CD4-positive, alpha-beta T cell treated with Interleukin-6 at 100 ng/mL for 8 hours (primary cell): ENCODE data around the gene ESRRA.
A peak's percentile ranks its signal among the peaks of the same experiment; 100 is the strongest.

Source experiments
- DNase-seq: peaks from one replicate; pipeline ENCODE4 v3.0.0-alpha.2; 2020; ENCODE audit warnings: mixed read lengths, low spot score

ESRRA gene

DNA sequence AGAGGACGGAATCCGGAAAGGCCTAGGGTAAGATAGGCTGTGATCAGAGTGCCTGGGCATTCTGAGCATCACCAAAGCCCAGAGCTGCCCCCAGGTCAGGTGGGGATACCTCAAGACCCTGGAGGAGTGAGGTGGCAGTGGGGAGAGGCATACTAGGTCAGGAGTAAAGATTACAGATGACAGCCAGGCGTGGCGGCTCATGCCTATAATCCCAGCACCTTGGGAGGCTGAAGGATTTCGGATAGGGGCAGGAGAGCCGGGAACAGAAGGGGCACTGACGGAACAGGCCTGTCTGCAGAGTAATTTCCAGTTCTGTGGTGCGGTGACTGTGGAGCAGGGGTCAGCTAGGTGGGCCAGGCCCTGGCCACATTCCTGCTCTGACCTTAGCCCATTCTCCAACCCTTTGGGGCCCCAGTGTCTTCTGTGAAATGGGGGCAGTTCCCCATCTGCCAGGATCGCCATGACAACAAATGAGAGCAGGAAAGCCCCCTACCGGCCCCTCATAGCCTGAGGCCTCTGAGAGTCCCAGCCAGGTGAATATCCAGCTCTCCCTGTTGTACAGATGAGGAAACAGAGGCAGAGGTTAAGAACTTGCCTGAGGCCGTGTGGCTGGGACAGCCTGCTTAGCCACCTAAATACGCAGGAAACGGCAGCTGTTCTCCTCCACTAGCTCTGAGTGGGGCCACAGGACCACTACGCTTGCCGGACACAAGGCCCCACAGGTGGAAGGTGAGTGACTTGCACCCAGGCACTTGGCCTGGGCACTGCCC is 30.1 kb upstream of the ESRRA start:
- no peak for DNase-seq

DNA sequence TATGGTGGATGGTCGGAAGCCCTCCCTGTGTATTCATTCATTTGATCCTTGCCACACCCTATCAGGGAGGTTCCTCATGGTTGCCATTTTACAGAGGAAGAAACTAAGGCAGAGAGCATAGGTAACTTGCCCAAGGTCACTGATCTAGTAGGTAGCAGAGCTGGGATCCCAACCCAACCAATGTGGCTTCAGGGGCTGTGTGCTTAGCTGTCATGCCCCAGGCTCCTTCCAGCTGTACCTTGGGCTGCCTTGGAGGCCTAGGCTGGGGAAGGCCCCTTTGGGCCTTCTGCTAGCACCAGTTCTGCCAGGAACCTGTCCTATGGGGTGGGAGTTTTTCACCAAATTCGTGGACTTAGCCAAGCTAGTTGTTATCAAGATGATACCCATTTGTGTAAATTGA is 29.5 kb upstream of the ESRRA start:
- no peak for DNase-seq

DNA sequence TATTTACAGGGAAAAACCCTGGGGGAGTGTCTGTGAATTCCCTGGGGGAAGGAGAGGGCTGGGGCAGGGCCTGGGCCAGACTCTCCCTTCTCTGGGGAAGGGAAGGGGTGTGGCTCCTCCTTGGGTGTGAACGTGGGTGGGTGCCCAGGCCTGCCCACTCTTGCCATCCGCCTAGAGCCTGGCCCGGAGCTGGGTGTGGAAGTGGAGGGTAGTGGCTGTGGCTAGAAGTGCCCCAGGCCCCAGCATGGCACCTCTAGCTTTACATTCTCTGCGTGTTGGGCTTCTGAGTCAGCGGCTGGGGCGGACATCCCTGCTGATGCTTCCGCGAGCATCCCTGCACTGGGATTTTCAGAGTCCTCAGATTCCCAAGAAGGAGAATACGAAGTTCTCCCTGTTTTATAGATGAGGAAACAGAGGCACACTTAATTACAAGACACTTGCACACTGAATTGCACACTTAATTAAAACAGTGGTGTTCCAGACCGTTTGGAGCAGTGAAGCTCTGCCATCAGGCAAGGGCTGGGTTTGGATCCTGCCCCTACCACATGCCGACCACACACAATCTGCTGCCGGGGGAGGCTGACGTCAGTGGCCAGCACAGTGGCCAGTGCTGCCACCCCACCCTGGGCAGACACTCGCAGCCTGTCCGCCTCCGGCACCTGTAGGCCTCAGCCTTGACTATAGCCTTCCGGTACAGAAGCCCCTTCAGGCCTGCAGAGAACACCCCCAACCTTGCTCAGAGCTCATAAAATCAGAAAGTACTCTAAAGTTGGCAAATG is 28.5 kb upstream of the ESRRA start:
- DNase-seq, result no peak

DNA sequence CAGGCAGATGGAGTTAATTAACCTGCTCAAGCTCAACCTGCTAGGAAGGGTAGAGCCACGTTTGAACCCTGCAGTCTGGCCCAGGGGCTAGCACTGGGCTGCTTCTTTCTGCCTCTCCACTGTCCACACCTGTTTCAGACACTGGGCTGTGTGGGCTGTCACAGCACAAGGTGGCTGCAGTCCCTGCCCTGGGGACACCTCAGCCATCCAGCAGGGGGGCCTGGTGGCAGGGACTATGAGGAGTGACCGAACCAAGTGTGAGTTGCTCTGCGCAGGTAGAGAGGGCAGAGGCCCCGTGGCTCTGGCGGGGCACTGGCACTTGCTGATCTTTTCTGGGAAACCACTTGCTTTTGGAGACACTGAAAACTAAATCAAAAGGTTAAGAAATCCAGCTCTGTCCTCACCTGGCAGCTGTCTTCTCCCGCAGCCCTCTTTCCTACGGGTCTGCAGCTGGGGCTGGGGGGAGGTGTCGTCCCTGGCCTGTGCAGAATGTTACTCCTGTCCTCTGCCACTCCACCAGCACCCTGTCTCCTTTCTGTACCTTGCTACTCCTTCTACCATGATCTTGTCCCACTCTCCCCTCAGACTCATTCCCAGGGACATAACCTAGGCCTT is 26.6 kb upstream of the ESRRA start:
- no peak for DNase-seq

DNA sequence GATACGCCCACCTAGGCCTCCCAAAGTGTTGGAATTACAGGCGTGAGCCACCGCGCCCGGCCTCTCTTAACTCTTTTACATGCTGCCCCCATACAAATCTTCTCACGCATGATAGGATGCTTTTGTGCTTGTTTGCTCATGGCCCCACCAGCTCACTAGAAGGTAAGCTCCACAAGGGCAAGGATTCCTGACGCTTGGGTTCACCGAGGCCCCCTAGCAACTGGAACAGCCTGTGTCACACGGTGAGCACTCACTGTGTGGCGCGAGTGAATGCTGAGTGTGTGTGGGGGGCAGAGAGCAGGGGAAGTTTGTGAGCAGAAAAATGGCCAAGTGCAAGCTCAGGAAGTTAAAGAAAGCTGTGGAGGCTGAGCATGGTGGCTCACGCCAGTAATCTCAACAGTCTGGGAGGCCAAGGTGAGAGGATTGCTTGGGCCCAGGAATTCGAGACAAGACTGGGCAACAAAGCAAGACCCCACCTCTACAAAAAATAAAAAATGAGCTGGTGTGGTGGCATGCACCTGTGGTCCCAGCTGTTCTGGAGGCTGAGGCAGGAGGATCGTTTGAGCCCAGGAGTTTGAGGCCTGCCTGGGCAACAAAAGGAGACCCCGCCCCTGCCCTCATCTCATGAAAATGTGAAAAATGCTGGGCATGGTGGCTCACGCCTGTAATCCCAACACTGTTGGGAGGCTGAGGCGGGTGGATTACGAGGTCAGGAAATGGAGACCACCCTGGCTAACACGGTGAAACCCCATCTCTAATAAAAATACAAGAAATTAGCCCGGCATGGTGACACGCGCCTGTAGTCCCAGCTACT is 23.2 kb upstream of the ESRRA start:
- no peak for DNase-seq

DNA sequence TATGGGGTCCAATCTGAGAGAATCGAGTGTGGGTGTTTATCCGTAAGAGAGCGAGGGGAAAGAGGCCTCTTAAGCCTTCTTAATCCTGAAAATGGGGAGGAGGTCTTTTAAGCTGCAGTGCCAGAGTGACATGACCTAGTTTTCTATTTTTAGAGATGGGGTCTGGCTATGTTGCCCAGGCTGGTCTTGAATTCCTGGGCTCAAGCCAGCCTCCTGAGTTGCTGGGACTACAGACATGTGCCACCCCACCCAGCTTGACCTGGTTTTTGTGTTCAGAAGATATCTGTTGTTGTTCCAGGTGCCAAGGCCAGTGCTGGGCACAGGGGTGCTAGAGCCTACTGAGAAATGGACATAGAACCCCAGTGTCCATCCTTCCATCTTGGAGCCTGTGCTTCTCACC is 22.2 kb upstream of the ESRRA start:
- DNase-seq, result no peak

DNA sequence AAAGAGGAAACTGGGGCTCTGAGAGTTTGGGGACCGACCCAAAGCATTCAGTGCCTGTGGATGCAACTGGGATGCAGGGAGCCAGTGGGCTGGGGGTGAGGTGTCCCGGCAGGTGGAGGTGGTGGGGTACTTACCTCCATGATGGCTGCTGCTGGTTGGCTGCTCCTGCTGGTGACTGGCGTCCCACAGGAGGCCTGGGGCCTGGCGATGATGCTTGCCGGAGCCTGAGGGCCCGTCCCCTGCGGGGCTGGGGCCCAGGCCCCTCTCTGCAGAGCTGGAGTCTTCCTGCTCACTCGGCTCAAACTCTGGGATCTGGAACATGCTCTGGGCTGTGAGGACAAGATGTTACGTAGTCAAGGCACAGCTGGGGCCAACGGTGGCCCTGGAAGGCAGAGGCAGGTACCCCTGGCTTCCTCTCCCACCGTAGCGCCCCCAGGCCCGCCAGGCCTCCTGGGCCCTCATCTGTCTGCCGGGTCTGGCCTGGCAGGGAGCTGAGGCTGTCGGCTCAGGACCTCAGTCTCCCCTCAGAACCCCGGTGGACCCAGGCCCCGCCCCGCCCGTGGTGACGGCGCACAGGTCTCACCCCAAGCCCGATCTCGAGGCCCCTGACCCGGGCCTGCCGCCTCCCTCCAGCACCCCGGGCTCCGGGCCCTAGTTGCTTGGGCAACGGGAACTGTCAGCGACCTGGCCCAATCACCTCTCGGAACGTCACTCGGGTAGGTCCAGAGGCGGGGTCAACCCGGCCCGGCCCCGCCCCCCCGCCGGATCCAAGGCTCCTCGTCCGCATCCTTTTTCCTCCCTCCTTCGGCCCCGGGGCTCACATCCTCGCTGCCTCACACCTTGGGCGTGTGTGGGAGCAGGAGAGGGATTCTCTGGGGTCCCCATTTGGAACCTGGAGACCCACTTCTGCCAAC is 21.0 kb upstream of the ESRRA start, which contains the start of gene BAD:
Gene BAD, minus strand, starts transcription at position 618 of the 914 bp plus-strand sequence. Its CDS starts 297 bp downstream, at position 321.
- peak; percentile 93 for DNase-seq

DNA sequence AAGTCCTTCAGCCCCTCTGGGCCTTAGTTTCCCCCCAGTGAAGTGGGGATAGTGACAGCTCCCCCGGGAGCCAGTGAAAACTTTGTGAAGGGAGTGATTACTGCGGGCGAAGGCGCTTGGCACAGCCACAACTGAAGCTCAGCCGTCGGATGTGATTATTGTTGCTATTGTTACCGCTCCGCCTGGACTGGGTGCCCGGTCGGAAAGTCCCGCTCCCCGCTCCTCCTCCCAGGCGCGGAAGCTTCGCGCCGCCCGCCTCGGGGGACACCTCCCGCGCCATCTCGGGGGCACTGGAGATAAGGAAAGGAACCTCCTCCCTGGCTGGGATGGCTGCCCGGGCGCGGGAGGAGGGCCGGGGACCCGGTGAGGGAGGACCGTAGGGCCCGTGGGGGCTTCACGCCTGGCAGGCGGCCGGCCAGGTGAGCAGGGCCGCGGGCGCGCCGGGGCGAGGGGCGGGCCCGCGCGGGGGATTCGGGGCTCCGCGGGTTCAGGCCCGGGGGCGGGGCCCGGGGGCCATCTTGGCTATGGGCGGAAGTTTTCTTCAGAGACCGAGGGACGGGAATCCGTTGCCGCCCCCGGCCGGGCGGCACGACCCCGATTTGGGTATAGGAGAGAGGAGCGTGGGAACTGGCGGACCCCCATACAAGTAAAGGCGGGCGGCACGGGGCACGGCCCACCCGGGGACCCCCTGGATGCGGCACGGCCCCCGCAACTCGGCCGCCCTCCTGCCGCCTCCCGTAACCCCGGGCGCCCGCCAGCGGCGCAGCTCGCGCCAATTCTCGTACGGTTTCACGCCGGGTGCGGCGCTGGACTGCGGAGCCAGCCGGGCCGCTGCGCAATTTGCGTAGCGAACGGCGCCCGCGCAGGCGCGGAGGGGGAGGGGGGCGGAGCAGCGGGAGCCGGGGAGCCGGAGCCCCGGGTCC is 20.1 kb upstream of the ESRRA start, which contains the start of gene GPR137:
Gene GPR137, plus strand, starts transcription at position 887 of the 923 bp plus-strand sequence. CDS start 677 bp downstream, outside the sequence.
- peak; percentile 85 for DNase-seq

DNA sequence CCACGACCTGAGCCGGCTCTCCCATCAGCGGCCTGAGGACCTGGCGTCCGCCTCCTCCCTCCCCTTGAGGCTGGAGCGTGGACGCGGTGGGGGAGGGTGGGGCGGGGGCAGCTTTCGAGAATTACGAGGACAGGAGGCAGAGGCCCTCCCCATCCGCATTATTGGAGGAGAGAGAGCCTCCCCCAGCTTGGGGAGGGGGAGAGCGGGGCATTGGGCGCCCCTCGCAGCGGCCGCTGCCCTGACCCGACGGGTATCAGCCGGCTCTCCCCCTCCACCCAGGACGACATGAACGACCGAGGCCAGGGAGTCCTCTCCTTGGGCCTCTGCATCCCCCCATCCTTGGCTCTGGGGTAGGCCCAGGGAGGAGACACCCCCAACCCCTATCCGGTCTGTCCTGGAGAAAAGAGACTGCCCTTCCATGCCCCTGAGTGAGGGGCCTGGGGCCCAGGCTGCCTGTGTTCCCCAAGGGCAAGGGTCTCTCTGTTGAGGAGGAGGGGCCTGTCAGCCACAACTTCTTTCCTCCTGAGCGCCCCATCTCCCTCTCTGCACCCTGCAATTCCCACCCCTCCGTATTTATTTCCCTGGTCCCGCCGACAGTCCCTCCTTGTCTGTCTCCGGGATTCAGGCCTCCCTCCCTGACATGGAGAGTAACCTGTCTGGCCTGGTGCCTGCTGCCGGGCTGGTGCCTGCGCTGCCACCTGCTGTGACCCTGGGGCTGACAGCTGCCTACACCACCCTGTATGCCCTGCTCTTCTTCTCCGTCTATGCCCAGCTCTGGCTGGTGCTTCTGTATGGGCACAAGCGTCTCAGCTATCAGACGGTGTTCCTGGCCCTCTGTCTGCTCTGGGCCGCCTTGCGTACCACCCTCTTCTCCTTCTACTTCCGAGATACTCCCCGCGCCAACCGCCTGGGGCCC is 19.2 kb upstream of the ESRRA start:
- DNase-seq, result no peak

DNA sequence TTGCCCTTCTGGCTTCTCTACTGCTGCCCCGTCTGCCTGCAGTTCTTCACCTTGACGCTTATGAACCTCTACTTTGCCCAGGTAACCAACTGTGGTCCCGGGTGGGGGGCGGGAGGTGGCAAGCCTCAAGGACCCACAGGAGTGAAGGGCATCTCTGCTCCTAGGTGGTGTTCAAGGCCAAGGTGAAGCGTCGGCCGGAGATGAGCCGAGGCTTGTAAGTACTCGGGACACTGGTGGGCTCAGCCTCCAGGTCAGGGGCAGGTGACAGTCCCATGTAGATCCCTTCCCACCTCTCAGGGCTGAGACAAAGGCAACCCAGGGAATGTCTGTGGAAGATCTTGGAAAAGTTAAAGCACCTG is 18.5 kb upstream of the ESRRA start:
- no peak for DNase-seq

DNA sequence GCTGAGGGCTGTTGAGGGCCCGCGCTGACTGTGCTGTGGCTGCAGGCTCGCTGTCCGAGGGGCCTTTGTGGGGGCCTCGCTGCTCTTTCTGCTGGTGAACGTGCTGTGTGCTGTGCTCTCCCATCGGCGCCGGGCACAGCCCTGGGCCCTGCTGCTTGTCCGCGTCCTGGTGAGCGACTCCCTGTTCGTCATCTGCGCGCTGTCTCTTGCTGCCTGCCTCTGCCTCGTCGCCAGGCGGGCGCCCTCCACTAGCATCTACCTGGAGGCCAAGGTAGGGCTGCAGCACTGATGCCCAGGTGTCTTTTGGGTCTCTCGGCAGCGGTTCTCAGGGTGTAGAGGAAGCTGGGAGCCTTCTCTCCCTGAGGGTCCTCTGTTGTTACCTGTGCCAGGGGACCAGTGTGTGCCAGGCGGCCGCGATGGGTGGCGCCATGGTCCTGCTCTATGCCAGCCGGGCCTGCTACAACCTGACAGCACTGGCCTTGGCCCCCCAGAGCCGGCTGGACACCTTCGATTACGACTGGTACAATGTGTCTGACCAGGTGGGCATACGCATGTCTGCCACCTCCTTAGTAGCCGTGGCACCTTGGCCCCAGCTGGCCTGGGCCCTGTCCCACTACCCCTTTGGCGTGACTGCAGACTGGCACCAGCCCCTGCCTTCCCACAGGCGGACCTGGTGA is 17.5 kb upstream of the ESRRA start:
- DNase-seq, result no peak

DNA sequence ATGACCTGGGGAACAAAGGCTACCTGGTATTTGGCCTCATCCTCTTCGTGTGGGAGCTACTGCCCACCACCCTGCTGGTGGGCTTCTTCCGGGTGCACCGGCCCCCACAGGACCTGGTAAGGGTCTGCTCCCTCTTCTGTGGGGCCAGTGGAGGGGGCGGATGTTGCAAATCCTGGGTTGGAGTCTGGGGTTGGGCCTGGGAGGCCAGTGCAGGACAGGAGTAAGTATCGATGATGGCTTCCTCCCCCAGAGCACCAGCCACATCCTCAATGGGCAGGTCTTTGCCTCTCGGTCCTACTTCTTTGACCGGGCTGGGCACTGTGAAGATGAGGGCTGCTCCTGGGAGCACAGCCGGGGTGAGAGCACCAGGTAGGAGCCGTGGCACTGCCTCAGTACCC is 17.0 kb upstream of the ESRRA start:
- no peak for DNase-seq

DNA sequence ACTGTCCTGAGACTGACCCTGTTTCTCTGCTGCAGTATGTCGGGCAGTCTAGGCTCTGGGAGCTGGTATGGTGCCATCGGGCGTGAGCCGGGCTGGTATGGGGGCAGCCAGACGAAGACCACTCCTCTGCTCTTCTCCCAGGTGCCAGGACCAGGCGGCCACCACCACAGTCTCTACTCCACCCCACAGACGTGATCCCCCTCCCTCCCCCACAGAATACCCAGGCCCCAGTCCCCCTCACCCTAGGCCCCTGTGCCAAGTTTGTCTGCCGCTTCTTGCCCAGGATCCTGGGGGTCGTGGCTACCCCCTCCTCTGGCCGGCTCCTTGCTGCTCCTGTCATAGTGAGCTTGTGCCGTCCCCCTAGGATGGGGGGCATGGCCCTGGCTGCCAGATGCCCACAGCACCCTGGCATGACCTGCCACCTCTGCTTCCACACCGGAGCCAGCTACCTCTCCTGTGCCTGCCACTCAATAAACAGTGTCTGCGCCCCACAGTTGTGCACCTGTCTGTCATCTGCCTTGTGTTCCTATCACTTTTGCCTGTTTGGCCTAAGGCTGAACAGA is 16.2 kb upstream of the ESRRA start:
- DNase-seq, result no peak

DNA sequence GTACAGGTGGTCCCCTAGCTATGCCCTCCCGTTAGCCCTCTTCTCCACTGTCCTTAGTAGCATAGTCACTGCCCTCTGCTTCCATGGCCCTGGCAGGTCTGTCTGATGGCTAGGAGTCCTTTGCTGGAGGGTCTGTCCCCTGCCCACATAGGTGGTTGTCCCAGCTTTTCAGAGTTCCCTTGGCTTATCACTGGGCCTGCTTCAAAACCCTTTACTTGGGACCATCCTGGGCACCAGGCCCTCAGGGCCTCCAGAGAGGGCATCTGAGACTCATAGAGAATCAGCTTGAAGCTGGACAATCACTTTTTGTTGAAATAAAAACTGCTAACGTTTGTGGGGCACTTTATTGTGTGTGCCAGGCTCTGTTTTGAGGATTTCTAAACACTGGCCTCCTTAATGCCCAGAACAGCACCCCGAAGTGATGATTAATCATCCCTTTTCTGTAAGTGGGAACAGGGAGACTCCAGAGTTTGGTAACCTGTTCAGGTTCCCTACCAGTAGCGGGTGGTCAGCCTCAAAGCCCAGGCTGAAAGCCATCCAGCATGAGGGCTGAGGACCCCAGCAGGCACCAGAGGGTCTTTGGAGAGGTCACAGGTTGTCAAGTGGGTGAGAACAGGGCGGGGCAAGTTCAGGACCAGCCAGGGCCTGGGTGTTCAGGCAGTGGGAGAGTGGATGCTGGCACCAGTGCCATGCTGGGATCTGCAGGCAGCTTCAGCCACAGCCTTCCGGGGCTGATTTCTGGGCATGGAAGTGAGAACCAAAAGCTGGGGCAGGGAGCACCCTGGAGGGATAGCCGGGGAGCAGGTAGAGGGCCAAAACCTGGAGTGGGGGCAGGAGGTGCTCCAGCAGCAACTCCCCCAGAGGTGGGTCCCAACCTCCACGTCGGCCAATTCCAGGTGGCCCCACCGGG is 14.7 kb upstream of the ESRRA start:
- DNase-seq, result no peak

DNA sequence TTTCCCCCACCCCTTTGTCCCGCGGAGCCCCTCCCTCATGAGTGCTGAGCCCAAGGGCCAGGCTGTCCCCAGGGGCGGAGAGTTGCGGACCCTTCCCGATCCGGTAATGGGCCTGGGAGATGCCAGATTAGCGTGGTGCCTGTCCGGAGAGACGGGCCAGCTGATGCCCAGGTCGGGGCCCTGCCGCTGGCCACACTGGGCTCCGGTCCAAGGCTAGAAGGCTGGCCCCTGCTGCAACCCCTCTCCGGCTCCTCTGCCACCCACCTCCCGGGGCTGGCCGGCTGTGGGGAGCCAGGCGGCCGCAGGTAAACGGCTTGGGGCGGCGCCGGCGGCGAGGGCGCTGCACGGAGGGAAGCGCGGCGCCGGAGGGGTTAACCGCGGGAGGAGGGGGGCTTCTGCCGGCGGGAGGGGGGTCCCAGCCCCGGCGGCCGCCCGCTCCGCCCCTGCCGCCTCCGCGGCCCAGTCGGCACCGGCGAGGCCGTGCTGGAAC is 14.0 kb upstream of the ESRRA start, which contains the start of gene KCNK4:
Gene KCNK4, plus strand, starts transcription at position 41 of the 490 bp plus-strand sequence. CDS start 1,717 bp downstream, outside the sequence.
- DNase-seq, result no peak

DNA sequence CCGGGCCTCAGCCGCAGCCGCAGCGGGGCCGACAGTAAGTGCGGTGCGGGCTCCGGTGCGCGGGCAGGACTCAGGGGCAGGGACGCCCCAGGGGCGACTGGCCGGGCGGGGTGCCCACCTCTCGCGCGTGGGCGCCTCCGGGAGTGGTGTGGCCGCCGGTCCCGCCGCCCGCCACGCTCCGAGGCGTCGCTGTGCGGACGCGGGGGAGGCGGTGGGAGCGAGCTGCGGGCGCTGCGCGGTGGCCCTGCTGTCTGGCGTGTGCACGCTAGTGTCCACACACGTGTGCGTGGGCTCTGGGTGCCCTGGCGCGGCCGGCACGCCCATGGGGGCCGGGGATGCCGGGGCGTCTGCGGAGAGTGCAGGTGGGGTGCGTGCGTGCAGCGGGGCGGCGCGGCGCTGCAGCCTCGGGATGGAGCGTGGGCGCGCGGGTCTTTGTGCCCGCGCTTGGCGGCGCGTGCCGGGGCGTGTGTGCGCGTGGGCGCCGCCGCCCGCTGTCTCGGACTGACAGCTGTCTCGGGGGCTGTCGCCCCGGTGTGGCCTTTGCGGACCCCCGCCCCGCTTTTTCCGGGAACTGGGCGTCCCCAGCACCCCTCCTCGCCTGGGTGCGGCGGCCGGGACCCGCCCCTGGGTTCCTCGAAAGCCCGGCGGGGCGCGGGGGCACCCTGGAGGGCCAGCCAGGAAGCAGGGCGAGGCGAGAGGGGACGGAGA is 13.4 kb upstream of the ESRRA start:
- DNase-seq, result no peak
